Activated CD4-positive, alpha-beta memory T cell treated with anti-CD3 and anti-CD28 coated beads for 36 hours (primary cell): ENCODE measurements around the gene SEPTIN8. TPM values are rescaled to one million over a fixed set of nuclear protein-coding genes. Genes with fewer than 3 reads are reported as not detected.

Experiments
- CTCF ChIA-PET: fragments of 350-600 bp; sonication (Branson Sonifier 250); formaldehyde crosslinking; loops from one replicate; lab custom pipeline; 2021; ENCODE audit warnings: antibody characterized with exemption, inconsistent platforms; lab: Charles Lee
- POLR2A ChIA-PET: fragments of 350-600 bp; sonication (Branson Sonifier 250); formaldehyde crosslinking; loops from one replicate; lab custom pipeline; 2021; ENCODE audit warnings: antibody characterized with exemption; lab: Charles Lee
- DNase-seq: peaks from one replicate; pipeline ENCODE4 v3.0.0-alpha.2; 2020
- H3K27ac Mint-ChIP-seq: one replicate; pipeline ENCODE4 v1.8.0; 2021; ENCODE audit warnings: mixed read lengths
- H3K27me3 Mint-ChIP-seq: one replicate; pipeline ENCODE4 v1.8.0; 2021; ENCODE audit warnings: mixed read lengths
- H3K36me3 Mint-ChIP-seq: one replicate; pipeline ENCODE4 v1.8.0; 2021; ENCODE audit warnings: mixed read lengths
- H3K4me1 Mint-ChIP-seq: one replicate; pipeline ENCODE4 v1.8.0; 2021; ENCODE audit warnings: low read depth, mixed read lengths
- H3K4me3 Mint-ChIP-seq: one replicate; pipeline ENCODE4 v1.8.0; 2021; ENCODE audit warnings: mild to moderate bottlenecking, mixed read lengths
- H3K9me3 Mint-ChIP-seq: one replicate; pipeline ENCODE4 v1.8.0; 2021; ENCODE audit warnings: mixed read lengths
- intact Hi-C: fragments of 100-400 bp; cut with micrococcal nuclease; formaldehyde crosslinking; loops from one replicate; pipeline ENCODE4 v1.15.1; 2023
- total RNA-seq, 2 experiments: library from RNA; stranded (reverse); gene quantifications; one replicate each; pipeline ENCODE4 v1.2.3, GENCODE V29; 2021

SEPTIN8 gene
- total RNA-seq, 2 experiments from 2014 or later = 31.1 to 32.8 TPM

- CTCF ChIA-PET = interaction anchor here (1.6 kb wide), 1 partner anchor 112 kb away, joined by 5 read pairs; no protein-coding TSS in a partner anchor
Measured at GRCh38 chr5:132708645-132709044, 68.4 kb downstream of the SEPTIN8 start.

DNA sequence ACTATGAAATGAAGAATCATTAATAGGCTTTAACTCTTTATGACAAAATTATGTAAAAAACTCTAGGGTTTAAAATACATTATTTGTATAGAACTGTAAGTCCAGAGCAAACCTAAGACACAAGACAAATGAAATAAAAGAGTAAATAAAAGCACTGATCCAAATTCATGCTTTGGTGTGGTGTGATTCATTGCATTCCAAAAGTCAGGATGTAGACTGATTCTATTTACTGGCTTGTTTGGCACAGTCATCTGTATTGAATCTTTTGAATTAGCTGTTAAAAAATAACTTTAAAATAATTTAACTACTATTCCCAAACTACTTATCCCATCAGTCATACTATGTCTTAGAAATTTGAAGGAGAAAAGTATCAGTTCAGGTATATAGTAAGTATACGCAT lies 72.2 kb downstream of the SEPTIN8 start:
- DNase-seq = no peak
- Mint-ChIP-seq H3K27me3 (no peaks in the 10 kb centered on the region), H3K4me3 (no peak overlapping the region), H3K9me3 (no peaks in the 10 kb centered on the region), H3K27ac (no peak overlapping the region), H3K4me1 (peaks cover 6% of the 10 kb centered on the region), H3K36me3 (peaks cover 23% of the 10 kb centered on the region)
- ChIA-PET POLR2A (no interaction called here), CTCF (interaction anchor here (1.9 kb wide), 1 partner anchor 115 kb away, joined by 5 read pairs; no protein-coding TSS in a partner anchor)
- intact Hi-C loops = no loop called here

More at GRCh38 chr5:132708645-132709044, 68.4 kb downstream of the SEPTIN8 start:
- POLR2A ChIA-PET = interaction anchor here (0.6 kb wide), 1 partner anchor 59 kb away, joined by 3 read pairs; no protein-coding TSS in a partner anchor
- no peaks in the 10 kb centered on the region for H3K9me3 Mint-ChIP-seq
- no peak overlapping the region for H3K27ac Mint-ChIP-seq
- H3K27me3 Mint-ChIP-seq = no peaks in the 10 kb centered on the region
- peaks cover 9% of the 10 kb centered on the region for H3K36me3 Mint-ChIP-seq
- intact Hi-C loops = no loop called here
- no peak overlapping the region for H3K4me3 Mint-ChIP-seq
- DNase-seq = no peak
- H3K4me1 Mint-ChIP-seq = peaks cover 9% of the 10 kb centered on the region

Other genes with a start within 250 kb of the SEPTIN8 start
- 1 to 10 TPM; 4.1 to 5.0 TPM for gene IL5, start 233.7 kb downstream of the SEPTIN8 start, total RNA-seq
- gene RAD50, start 220.3 kb downstream of the SEPTIN8 start, total RNA-seq = 10 to 100 TPM; 44.6 to 47.6 TPM
- 10 to 100 TPM; 13.0 to 14.9 TPM for gene IL13, start 119.1 kb downstream of the SEPTIN8 start, total RNA-seq
- gene IL4, start 103.2 kb downstream of the SEPTIN8 start, total RNA-seq = 1 to 10 TPM; 6.4 to 6.8 TPM
- 10 to 100 TPM; 12.1 to 16.1 TPM for gene KIF3A, start 39.7 kb downstream of the SEPTIN8 start, total RNA-seq
- 1 to 10 TPM; 2.7 to 4.2 TPM for gene CCNI2, start 29.8 kb downstream of the SEPTIN8 start, total RNA-seq
- not detected for gene SOWAHA, start 36.1 kb upstream of the SEPTIN8 start, total RNA-seq
- 1 to 10 TPM; 1.2 to 1.6 TPM for gene SHROOM1, start 53.4 kb upstream of the SEPTIN8 start, total RNA-seq
- gene GDF9, start 89.2 kb upstream of the SEPTIN8 start, total RNA-seq = under 1 TPM; 0.43 to 0.73 TPM
- 100 to 1,000 TPM; 540 to 565 TPM for gene UQCRQ, start 89.4 kb upstream of the SEPTIN8 start, total RNA-seq
- 1 to 10 TPM; 1.7 to 3.2 TPM for gene LEAP2, start 96.4 kb upstream of the SEPTIN8 start, total RNA-seq
- gene AFF4, start 186.4 kb upstream of the SEPTIN8 start, total RNA-seq = 10 to 100 TPM; 21.9 to 22.1 TPM
- gene ZCCHC10, start 249.3 kb upstream of the SEPTIN8 start, total RNA-seq = 10 to 100 TPM; 22.6 to 25.5 TPM